H9 (cell line): Measurements from ENCODE around the gene DCAF7. TPM values are rescaled to one million over a fixed set of nuclear protein-coding genes. Genes with fewer than 3 reads are reported as not detected.

ENCODE experiments used
- DNase-seq: peaks from one replicate; pipeline ENCODE4 v3.0.0-alpha.2; 2017
- H2AFZ ChIP-seq: one replicate; pipeline ENCODE4 v1.6.1; 2013; ENCODE audit warnings: mild to moderate bottlenecking, low read length, control low read depth, moderate library complexity
- H2AK5ac ChIP-seq: 2 replicates; pipeline ENCODE4 v1.6.1; 2013; ENCODE audit warnings: low read length, control low read depth, mixed read lengths; ENCODE audit not compliant: insufficient read length
- H2BK120ac ChIP-seq: one replicate; pipeline ENCODE4 v1.6.1; 2013; ENCODE audit warnings: low read depth, mild to moderate bottlenecking, low read length, control low read depth, inconsistent platforms; ENCODE audit not compliant: poor library complexity, severe bottlenecking
- H2BK12ac ChIP-seq: 2 replicates; pipeline ENCODE4 v1.6.1; 2013; ENCODE audit warnings: low read length, control low read depth, mixed read lengths, low read depth; ENCODE audit not compliant: insufficient read length
- H2BK15ac ChIP-seq: 2 replicates; pipeline ENCODE4 v1.6.1; 2013; ENCODE audit warnings: low read depth, low read length, control low read depth
- H2BK20ac ChIP-seq: one replicate; pipeline ENCODE4 v1.6.1; 2013; ENCODE audit warnings: low read depth, mild to moderate bottlenecking, low read length, control low read depth, inconsistent platforms; ENCODE audit not compliant: poor library complexity, severe bottlenecking
- H2BK5ac ChIP-seq: 2 replicates; pipeline ENCODE4 v1.6.1; 2013; ENCODE audit warnings: low read length, control low read depth, mixed read lengths; ENCODE audit not compliant: insufficient read length
- H3K14ac ChIP-seq: 2 replicates; pipeline ENCODE4 v1.6.1; 2013; ENCODE audit warnings: low read length, control low read depth; ENCODE audit not compliant: insufficient read depth
- H3K18ac ChIP-seq: 2 replicates; pipeline ENCODE4 v1.6.1; 2013; ENCODE audit warnings: low read depth, mild to moderate bottlenecking, mixed read lengths, low read length, control low read depth; ENCODE audit not compliant: insufficient read length
- H3K23ac ChIP-seq: 2 replicates; pipeline ENCODE4 v1.6.1; 2013; ENCODE audit warnings: low read length, control low read depth, mixed read lengths, low read depth; ENCODE audit not compliant: insufficient read length
- H3K23me2 ChIP-seq: 2 replicates; pipeline ENCODE4 v1.6.1; 2013; ENCODE audit warnings: low read depth, mild to moderate bottlenecking, mixed read lengths, low read length, control low read depth; ENCODE audit not compliant: insufficient read length, poor library complexity, severe bottlenecking
- H3K27ac ChIP-seq: 2 replicates; pipeline ENCODE4 v1.5.1; 2013; ENCODE audit warnings: low read length, control low read depth, mixed read lengths, low read depth; ENCODE audit not compliant: insufficient read length
- H3K27me3 ChIP-seq: 2 replicates; pipeline ENCODE4 v1.6.1; 2013; ENCODE audit warnings: low read length, control low read depth, inconsistent platforms; ENCODE audit not compliant: insufficient read depth
- H3K4ac ChIP-seq: 2 replicates; pipeline ENCODE4 v1.6.1; 2013; ENCODE audit warnings: low read depth, mild to moderate bottlenecking, control low read depth, inconsistent platforms, low read length, moderate library complexity
- H3K4me1 ChIP-seq: 2 replicates; pipeline ENCODE4 v1.6.1; 2013; ENCODE audit warnings: low read length, control low read depth, inconsistent platforms; ENCODE audit not compliant: insufficient read depth
- H3K4me2 ChIP-seq: 2 replicates; pipeline ENCODE4 v1.6.1; 2013; ENCODE audit warnings: low read length, control low read depth, mixed read lengths; ENCODE audit not compliant: insufficient read length, insufficient read depth
- H3K56ac ChIP-seq: 2 replicates; pipeline ENCODE4 v1.6.1; 2013; ENCODE audit warnings: low read depth, mild to moderate bottlenecking, mixed read lengths, low read length, control low read depth; ENCODE audit not compliant: insufficient read length
- H3K79me1 ChIP-seq: 2 replicates; pipeline ENCODE4 v1.6.1; 2013; ENCODE audit warnings: low read depth, mild to moderate bottlenecking, moderate library complexity, low read length, control low read depth, inconsistent platforms; ENCODE audit not compliant: insufficient read depth, poor library complexity, severe bottlenecking
- H3K79me2 ChIP-seq: 2 replicates; pipeline ENCODE4 v1.6.1; 2013; ENCODE audit warnings: low read length, control low read depth, inconsistent platforms; ENCODE audit not compliant: insufficient read depth
- H3K9ac ChIP-seq: 2 replicates; pipeline ENCODE4 v1.6.1; 2013; ENCODE audit warnings: low read length, control low read depth, mixed read lengths; ENCODE audit not compliant: insufficient read length; ENCODE audit errors: extremely low read depth
- H3K9me3 ChIP-seq: one replicate; pipeline ENCODE4 v1.6.1; 2013; ENCODE audit warnings: low read depth, low read length, inconsistent platforms; ENCODE audit not compliant: control insufficient read depth
- H3T11ph ChIP-seq: one replicate; pipeline ENCODE4 v1.6.1; 2013; ENCODE audit warnings: mild to moderate bottlenecking, low read length, control low read depth, inconsistent platforms
- H4K20me1 ChIP-seq: one replicate; pipeline ENCODE4 v1.6.1; 2013; ENCODE audit not compliant: control insufficient read depth, insufficient read length, insufficient read depth
- H4K5ac ChIP-seq: 2 replicates; pipeline ENCODE4 v1.6.1; 2013; ENCODE audit warnings: low read depth, mild to moderate bottlenecking, mixed read lengths, low read length, control low read depth; ENCODE audit not compliant: insufficient read length
- H4K8ac ChIP-seq: replicated peaks from 2 replicates; pipeline ENCODE4 v1.6.1; 2013; ENCODE audit warnings: low read length, control low read depth, mixed read lengths, low read depth; ENCODE audit not compliant: insufficient read length
- H4K91ac ChIP-seq: 2 replicates; pipeline ENCODE4 v1.6.1; 2013; ENCODE audit warnings: low read depth, mild to moderate bottlenecking, moderate library complexity, mixed read lengths, low read length, control low read depth; ENCODE audit not compliant: insufficient read length
- H3K27ac Mint-ChIP-seq, 3 experiments: 2 replicates in 2 of 3; 3 replicates in 1 of 3; pipeline ENCODE4 v1.8.0; 2020 to 2021; ENCODE audit warnings: mixed read lengths in 3 of 3, mild to moderate bottlenecking in 1 of 3, moderate library complexity in 1 of 3
- H3K27me3 Mint-ChIP-seq: 2 replicates; pipeline ENCODE4 v1.8.0; 2021; ENCODE audit warnings: low read depth, mild to moderate bottlenecking, moderate library complexity, mixed read lengths
- H3K36me3 Mint-ChIP-seq, 3 experiments: 2 replicates in 2 of 3; 3 replicates in 1 of 3; pipeline ENCODE4 v1.8.0; 2020 to 2021; ENCODE audit warnings: low read depth in 3 of 3, mixed read lengths in 3 of 3; ENCODE audit not compliant: insufficient read depth in 1 of 3
- H3K4me1 Mint-ChIP-seq, 2 experiments: 2 replicates each; pipeline ENCODE4 v1.8.0; 2020; ENCODE audit warnings: mixed read lengths in 2 of 2
- H3K4me3 Mint-ChIP-seq, 2 experiments: 2 replicates in 1 of 2; 3 replicates in 1 of 2; pipeline ENCODE4 v1.8.0; 2020 to 2021; ENCODE audit warnings: mild to moderate bottlenecking in 2 of 2, mixed read lengths in 2 of 2, moderate library complexity in 1 of 2
- H3K9me3 Mint-ChIP-seq, 2 experiments: 2 replicates in 1 of 2; 3 replicates in 1 of 2; pipeline ENCODE4 v1.8.0; 2020; ENCODE audit warnings: mild to moderate bottlenecking in 2 of 2, mixed read lengths in 2 of 2, moderate library complexity in 1 of 2
- CTCF ChIP-seq: fragments of 200-600 bp; sonication (generic); conservative IDR thresholded peaks from 3 replicates; pipeline ENCODE4 v1.8.0; 2021; ENCODE audit warnings: antibody characterized with exemption, mild to moderate bottlenecking
- WGBS: extraction: QIAGEN DNeasy Blood & Tissue Kit; methylation state at CpG from one replicate; pipeline ENCODE4 v1.1.7; 2013; ENCODE audit warnings: missing lambda C conversion rate, low lambda C conversion rate, mixed read lengths; ENCODE audit not compliant: insufficient read length; ENCODE audit errors: extremely low coverage; 5-methylcytosine and 5-hydroxymethylcytosine counted together
- total RNA-seq: library from RNA; stranded (reverse); gene quantifications from 2 replicates; pipeline ENCODE4 v1.2.1, GENCODE V29; 2021

Gene DCAF7
- total RNA-seq, 1 experiment from 2014 or later = 86.2 TPM

GRCh38 chr17:63589646-63590045 lies 39.4 kb downstream of the DCAF7 start:
- H3K27me3 Mint-ChIP-seq = no peaks in the 10 kb centered on the region
- peaks cover 28 to 67% (median 56%) of the 10 kb centered on the region in 3 experiments for H3K36me3 Mint-ChIP-seq
- Histone ChIP-seq H2AK5ac (no peak overlapping the region), H4K20me1 (no peaks in the 10 kb centered on the region), H3K56ac (no peak overlapping the region), H2BK15ac (no peak overlapping the region), H4K5ac (no peak overlapping the region), H3K23ac (no peak overlapping the region), H3K9ac (no peak overlapping the region), H3K4ac (no peak overlapping the region), H2BK12ac (no peak overlapping the region), H3K23me2 (no peaks in the 10 kb centered on the region), H3K18ac (no peak overlapping the region), H3T11ph (no peak overlapping the region), H2BK5ac (no peak overlapping the region), H4K91ac (no peak overlapping the region), H3K27ac (no peak overlapping the region), H2BK120ac (no peak overlapping the region), H3K79me1 (no peaks in the 10 kb centered on the region), H3K79me2 (no peaks in the 10 kb centered on the region; the same call in 1 of the 2 replicates), H3K9me3 (no peaks in the 10 kb centered on the region), H2AFZ (no peak overlapping the region), H3K14ac (no peak overlapping the region), H3K4me1 (no peaks in the 10 kb centered on the region), H3K4me2 (no peak overlapping the region), H4K8ac (no peak overlapping the region), H2BK20ac (no peak overlapping the region), H3K27me3 (no peaks in the 10 kb centered on the region)
- no peak overlapping the region for H3K4me3 Mint-ChIP-seq
- WGBS = no CpG with 5 or more reads among the region's 1 CpG
- no peak for DNase-seq
- H3K9me3 Mint-ChIP-seq = no peaks in the 10 kb centered on the region
- H3K4me1 Mint-ChIP-seq = no peaks in the 10 kb centered on the region
- H3K27ac Mint-ChIP-seq = no peak overlapping the region
- TF ChIP-seq CTCF = no peak
